ENCODE measurements around the gene ZNF24.

Gene ZNF24

DNA sequence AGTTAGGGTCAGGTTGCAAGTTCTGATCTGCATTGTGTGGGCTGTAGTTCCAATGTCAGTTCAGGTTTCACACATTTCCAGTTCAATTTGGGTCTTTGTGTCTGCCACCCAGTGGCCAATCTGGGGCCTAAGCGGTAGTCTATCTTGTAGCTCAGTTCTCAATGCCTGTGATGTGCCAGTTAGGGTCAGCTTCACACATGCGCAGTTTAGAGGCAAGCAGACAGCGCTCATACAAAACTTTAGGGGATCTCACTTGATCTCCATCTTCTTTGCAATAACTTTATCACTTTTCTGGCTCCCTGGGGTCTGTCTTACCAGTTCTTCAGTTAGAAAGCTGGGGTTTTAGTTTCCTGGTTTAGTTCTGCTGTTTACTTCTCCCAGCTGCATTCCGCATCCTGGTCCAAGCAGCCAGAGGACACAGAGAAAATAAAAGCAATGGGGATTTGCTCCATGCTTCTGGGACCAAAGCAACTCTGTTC lies 11.0 kb upstream of the ZNF24 start:
- DNase-seq (ENCODE audit: low read depth in 3 of 3), result peak in 2 of 3 experiments; percentile 25 to 38

DNA sequence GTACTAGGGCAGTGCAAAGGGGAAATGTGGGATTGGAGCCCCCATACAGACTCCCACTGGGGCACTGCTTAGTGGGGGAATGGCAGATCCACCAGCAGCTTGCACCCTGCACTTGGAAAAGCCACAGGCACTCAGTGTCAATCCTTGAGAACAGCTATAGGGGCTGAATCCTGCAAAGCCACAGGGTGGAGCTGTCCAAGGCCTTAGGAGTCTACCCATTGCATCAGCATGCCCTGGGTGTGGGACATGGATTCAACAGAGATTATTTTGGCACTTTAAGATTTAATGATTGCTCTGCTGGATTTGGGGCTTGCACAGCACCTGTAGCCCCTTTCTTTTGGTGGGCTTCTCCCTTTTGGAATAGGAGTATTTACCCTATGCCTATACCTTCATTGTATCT lies 8.6 kb upstream of the ZNF24 start:
- no peak for DNase-seq (ENCODE audit: low read depth in 3 of 3)

DNA sequence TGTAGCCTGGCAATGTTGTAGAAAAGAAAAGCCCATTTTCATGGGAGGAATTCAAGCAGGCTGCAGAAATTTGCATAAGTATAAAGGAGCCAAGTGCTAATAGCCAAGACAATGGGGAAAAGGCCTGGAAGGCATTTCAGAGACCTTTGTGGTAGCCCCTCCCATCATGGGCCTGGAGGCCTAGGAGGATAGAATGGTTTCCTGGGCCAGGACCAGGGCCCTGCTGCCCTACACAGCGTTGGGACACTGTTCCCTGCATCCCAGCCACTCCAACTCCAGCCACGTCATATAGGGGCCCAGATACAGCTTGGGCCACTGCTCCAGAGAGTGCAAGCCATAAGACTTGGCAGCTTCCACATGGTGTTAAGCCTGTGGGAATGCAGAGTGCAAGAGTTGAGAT lies 8.1 kb upstream of the ZNF24 start:
- DNase-seq (ENCODE audit: low read depth in 3 of 3), result no peak

DNA sequence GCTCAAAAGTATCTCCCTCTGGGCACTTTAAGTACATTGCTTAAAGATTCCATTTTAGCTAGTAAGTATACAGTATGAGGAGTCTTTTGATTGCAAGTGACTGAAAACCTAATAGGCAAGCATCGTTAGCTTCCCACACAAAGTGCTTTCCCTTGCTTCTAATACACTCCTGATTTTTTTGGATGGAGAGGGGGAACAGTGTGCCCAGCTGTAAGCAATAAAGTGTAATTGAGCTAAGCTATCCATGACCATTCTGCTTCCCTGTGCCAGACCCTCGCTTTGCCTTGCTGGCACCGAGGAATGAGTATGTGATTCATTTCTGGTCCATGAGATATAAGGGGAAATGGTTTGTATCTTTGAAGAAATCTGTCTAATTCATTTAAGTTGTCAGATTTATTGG lies 3.8 kb upstream of the ZNF24 start:
- no peak for DNase-seq (ENCODE audit: low read depth in 3 of 3)

GRCh38 chr18:35345950-35346349 lies 1.7 kb upstream of the ZNF24 start:
- no peak for DNase-seq (ENCODE audit: low read depth in 3 of 3)

- no peak for DNase-seq (ENCODE audit: low read depth in 3 of 3)
These were observed 1.3 kb upstream of the ZNF24 start for GRCh38 chr18:35345460-35345921.

DNA sequence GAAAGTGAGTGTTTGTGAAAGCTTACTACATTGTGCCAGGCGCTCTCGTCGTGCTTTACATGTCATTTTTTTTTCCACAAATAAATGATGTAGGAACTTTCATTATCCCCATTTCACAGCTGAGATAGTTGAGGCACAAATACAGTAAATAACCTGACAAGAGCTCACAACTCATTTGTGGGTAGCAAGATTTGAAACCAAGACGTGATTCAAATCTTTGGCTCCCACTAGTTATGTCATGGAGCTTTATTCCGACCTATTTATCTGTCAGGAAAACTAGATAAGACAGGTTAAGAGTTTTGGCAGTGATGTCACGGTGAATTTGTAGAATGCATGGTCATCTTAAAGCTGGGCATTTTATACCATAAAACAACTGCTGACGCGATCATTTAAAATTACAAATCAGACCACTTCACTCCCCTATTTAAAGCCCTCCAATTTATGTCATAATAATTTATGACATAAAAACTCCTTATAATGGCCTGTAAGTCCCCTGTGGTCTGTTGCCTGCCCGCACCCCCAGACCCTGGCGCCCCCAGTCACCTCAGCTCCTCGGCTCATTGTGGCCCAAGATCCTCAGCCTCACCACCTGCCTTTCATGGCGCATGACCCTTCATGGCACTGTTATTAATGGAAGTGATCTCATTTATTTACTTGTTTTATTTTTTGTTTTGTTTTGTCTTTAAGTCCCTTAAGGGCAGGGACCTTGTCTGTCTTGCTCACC lies 678 bp upstream of the ZNF24 start:
- no peak for DNase-seq (ENCODE audit: low read depth in 3 of 3)

GRCh38 chr18:35343488-35343935 lies 708 bp downstream of the ZNF24 start:
- no peak for DNase-seq (ENCODE audit: low read depth in 3 of 3)

DNA sequence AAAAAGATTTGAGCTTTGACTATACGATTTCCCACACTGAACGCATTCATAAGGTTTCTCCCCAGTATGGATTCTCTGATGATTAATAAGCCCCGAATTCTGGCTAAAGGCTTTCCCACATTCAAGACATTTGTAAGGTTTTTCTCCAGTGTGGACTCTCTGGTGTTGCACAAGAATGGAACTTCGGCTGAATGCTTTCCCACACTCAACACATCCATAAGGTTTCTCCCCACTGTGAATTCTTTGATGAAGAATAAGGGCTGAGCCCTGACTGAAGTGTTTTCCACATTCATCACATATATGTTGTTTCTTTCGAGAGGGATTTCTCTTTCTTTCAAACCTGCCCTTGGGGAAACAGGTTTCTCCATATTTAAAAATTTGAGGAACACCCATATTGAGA lies 6.9 kb downstream of the ZNF24 start:
- DNase-seq (ENCODE audit: low read depth in 3 of 3), result no peak

DNA sequence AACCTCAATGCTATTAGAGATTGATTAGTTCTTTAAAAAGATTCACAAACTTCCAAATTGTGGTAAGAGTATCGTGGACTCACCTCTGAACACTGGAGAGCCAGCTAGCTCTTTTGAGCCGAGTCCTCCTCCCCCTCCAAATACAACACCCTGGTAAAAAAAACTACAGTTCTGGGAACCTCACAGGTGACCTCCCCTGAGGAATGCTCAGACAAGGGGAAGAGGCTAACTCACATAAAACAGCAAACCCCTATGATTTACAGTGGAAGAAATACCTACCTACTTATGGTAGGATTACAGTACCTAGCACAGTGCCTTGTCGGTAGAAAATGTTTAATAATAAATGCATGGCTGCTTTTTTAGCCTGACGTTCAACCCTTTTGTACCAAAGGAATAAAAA lies 8.4 kb downstream of the ZNF24 start:
- no peak for DNase-seq (ENCODE audit: low read depth in 3 of 3)

DNA sequence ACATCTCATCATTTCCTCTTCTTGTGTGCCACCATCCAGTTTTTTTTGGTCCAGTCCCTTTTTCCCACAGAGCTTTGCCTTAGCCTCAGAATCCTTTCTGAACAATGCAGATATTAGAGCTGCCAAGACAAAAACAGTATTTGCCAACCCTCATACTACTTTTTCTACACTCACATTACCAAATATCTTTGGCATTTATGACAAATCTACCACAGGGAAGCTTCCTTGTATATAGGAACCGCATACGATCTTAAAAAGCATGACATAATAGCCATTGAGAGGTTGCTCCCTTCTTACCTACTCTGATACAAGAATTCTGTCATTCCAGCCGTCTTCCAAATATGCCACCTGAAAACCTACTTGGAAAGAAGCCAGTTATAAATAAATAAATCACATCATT lies 9.4 kb downstream of the ZNF24 start:
- no peak for DNase-seq (ENCODE audit: low read depth in 3 of 3)

- DNase-seq (ENCODE audit: low read depth in 3 of 3), result no peak
These were observed 10.0 kb downstream of the ZNF24 start for GRCh38 chr18:35334212-35334611.

DNA sequence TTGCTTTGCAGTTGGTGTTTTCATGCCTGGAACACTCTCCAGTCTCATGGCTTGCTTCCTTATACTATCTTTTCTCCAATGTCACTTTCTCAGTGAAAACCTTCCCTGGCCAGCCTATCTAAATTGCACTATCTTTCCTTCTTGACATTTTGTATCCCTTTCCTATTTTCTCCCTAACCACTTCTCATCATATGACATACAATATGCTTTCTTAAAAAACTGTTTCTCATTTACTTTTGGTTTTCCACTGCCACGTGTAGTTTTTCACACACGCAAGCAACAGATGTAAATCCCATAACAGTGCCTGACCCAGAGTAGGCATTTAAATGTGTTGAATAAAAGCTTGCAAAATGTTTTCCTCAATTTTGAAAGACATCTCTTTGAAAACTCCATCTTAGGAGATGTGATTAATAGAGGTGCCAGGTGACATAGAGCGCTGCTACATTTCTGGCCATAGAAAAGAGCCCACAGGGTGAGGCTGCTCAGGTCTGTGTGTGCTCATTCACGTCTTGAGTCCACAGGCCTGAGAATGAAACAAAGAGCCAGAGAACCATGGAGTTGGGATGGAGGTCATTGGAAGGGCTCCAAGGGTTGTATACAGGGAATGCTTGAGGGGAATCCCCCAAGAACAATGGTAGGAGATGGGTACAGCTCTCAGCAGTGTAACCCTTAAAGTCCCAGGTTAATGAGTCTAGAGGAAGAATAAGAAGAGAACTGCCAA lies 12.7 kb downstream of the ZNF24 start:
- no peak for DNase-seq (ENCODE audit: low read depth in 3 of 3)

DNA sequence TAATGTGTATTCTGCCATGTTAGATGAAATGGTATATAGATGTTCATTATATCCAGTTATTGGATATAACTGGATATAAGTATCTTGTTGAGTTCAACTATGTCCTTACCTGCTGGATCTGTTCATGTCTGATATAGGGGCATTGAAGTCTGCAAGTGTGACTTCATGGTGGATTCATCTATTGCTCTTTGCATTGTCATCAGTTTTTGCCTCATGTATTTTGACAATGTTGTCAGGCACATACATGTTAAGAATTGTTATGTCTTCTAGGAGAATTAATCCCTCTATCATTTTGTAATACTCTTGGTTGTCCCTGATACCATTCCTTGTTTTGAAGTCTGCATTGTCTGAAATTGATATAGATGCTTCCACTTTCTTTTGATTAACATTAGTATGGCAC lies 15.4 kb downstream of the ZNF24 start:
- no peak for DNase-seq (ENCODE audit: low read depth in 3 of 3)

DNA sequence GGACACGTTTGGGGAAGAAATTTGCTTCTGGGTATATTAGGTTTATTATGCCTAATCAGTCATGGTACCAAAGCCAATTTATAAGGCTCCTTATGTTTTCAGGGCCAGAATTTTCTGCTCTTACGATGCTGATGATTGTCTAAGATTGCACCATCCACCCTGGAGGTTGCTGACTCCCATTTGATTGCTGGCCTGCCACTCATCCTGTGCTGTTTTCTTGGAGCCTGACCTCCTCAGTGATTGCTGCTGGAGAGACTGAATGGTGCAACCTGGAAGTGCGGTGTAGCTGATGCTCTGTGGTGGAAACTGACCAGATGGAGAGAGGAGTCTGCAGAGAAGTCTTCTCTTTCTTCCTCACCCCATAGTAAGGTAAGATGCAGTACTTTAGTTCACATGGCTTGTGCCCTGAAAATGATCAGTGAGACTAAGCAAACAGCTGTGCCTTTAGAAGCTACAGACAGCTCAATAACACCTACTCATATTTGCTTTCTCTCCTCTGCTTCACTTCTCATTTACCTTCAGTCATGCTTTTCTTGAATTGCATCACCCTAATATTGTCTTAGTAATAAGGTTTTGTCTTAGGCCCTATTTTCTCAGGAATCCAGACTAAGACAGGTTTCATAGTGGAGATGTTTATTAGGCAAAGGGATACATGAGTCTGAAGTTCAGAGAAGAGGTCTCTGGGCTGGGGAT lies 17.4 kb downstream of the ZNF24 start:
- DNase-seq (ENCODE audit: low read depth in 3 of 3), result no peak

GRCh38 chr18:35324926-35325655 lies 19.1 kb downstream of the ZNF24 start:
- DNase-seq (ENCODE audit: low read depth in 3 of 3), result no peak

- no peak for DNase-seq (ENCODE audit: low read depth in 3 of 3)
These were observed 21.4 kb downstream of the ZNF24 start for GRCh38 chr18:35322486-35323458.

DNA sequence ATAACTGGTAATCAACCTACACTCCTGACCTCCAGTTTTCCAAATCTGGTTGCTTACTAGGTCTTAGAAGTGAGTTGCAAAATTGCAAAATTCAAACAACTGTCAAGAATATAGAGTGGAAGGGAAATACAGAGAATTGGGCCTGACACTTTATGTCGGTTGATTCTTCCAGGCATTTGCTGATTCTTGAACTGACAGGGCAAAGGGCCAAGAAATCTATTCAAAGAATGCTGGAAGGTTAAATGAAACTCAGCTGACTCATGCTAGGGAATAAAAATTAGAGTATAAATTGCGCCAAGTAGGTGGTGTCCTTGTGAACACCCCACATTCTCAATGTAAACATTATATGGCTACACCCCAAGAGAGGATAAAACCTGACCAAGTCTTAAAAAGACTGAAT lies 32.7 kb downstream of the ZNF24 start:
- no peak for DNase-seq (ENCODE audit: low read depth in 3 of 3)

GRCh38 chr18:35306588-35307250 lies 37.5 kb downstream of the ZNF24 start:
- DNase-seq (ENCODE audit: low read depth in 3 of 3), result no peak

DNA sequence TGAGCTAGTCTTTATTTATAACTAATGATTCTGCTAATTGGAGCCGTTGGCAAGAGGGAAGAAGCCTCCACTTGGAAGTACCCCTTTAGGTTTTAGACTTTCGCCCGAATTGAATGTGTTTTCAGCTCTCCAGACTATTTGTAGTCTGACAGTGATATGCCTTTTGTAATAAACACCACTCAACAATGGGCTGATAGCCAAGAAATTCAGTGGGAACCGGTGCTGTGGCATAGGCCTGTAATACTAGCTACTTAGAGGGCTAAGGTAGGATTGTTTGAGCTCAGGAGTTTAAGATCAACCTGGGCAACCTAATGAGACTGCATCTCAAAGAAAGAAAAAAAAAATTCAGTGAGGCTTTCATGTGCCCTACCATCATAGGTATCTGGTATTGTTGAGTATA lies 40.6 kb downstream of the ZNF24 start:
- no peak for DNase-seq (ENCODE audit: low read depth in 3 of 3)

Data from stimulated activated CD4-positive, alpha-beta T cell treated with anti-CD3 and anti-CD28 coated beads, TNF-alpha, amount 100 ng/mL, for 4 hours (primary cell).